Measurements from ENCODE around the gene PITX3. TPM values are rescaled to one million over a fixed set of nuclear protein-coding genes. Genes with fewer than 3 reads are reported as not detected.

The PITX3 gene
- total RNA-seq, 1 donor from 2014 or later = not detected

GRCh38 chr10:102188298-102188940 is 52.9 kb downstream of the PITX3 start:
- Mint-ChIP-seq H3K27ac (ENCODE audit: unreplicated experiment) (no peak overlapping the region), H3K9me3 (ENCODE audit: unreplicated experiment) (peaks cover 22% of the 10 kb centered on the region), H3K4me3 (ENCODE audit: unreplicated experiment) (no peak overlapping the region), H3K4me1 (ENCODE audit: unreplicated experiment) (no peaks in the 10 kb centered on the region), H3K27me3 (ENCODE audit: unreplicated experiment) (peaks cover 6% of the 10 kb centered on the region), H3K36me3 (ENCODE audit: low read depth, unreplicated experiment) (peaks cover 20% of the 10 kb centered on the region)
- no peak for DNase-seq (ENCODE audit: low spot score)
- TF ChIP-seq CTCF (IDR thresholded peaks at IDR 0.05; ENCODE audit: unreplicated experiment) = no peak

- no peak overlapping the region for H3K4me3 Mint-ChIP-seq (ENCODE audit: unreplicated experiment)
- no peaks in the 10 kb centered on the region for H3K4me1 Mint-ChIP-seq (ENCODE audit: unreplicated experiment)
- no peak for TF ChIP-seq CTCF (IDR thresholded peaks at IDR 0.05; ENCODE audit: unreplicated experiment)
- H3K27ac Mint-ChIP-seq (ENCODE audit: unreplicated experiment) = no peak overlapping the region
- H3K9me3 Mint-ChIP-seq (ENCODE audit: unreplicated experiment) = peaks cover 19% of the 10 kb centered on the region
- DNase-seq (ENCODE audit: low spot score) = no peak
- H3K27me3 Mint-ChIP-seq (ENCODE audit: unreplicated experiment) = peaks cover 2% of the 10 kb centered on the region
- H3K36me3 Mint-ChIP-seq (ENCODE audit: low read depth, unreplicated experiment) = peaks cover 20% of the 10 kb centered on the region
Observed at GRCh38 chr10:102185811-102186527, 55.3 kb downstream of the PITX3 start.

GRCh38 chr10:102185272-102185671 is 56.0 kb downstream of the PITX3 start:
- no peak overlapping the region for H3K4me3 Mint-ChIP-seq (ENCODE audit: unreplicated experiment)
- peaks cover 20% of the 10 kb centered on the region for H3K36me3 Mint-ChIP-seq (ENCODE audit: low read depth, unreplicated experiment)
- H3K27me3 Mint-ChIP-seq (ENCODE audit: unreplicated experiment) = peaks cover 2% of the 10 kb centered on the region
- no peak for TF ChIP-seq CTCF (IDR thresholded peaks at IDR 0.05; ENCODE audit: unreplicated experiment)
- no peak for DNase-seq (ENCODE audit: low spot score)
- H3K9me3 Mint-ChIP-seq (ENCODE audit: unreplicated experiment) = peaks cover 19% of the 10 kb centered on the region
- H3K4me1 Mint-ChIP-seq (ENCODE audit: unreplicated experiment) = no peaks in the 10 kb centered on the region
- no peak overlapping the region for H3K27ac Mint-ChIP-seq (ENCODE audit: unreplicated experiment)

GRCh38 chr10:102184606-102185005 is 56.7 kb downstream of the PITX3 start:
- no peak for TF ChIP-seq CTCF (IDR thresholded peaks at IDR 0.05; ENCODE audit: unreplicated experiment)
- H3K9me3 Mint-ChIP-seq (ENCODE audit: unreplicated experiment) = peaks cover 19% of the 10 kb centered on the region
- no peak for DNase-seq (ENCODE audit: low spot score)
- no peak overlapping the region for H3K27ac Mint-ChIP-seq (ENCODE audit: unreplicated experiment)
- peaks cover 20% of the 10 kb centered on the region for H3K36me3 Mint-ChIP-seq (ENCODE audit: low read depth, unreplicated experiment)
- H3K4me1 Mint-ChIP-seq (ENCODE audit: unreplicated experiment) = no peaks in the 10 kb centered on the region
- peaks cover 2% of the 10 kb centered on the region for H3K27me3 Mint-ChIP-seq (ENCODE audit: unreplicated experiment)
- peak overlapping the region; percentile 22 for H3K4me3 Mint-ChIP-seq (ENCODE audit: unreplicated experiment)

Other genes starting within 250 kb of the PITX3 start
- 20.5 TPM for gene ARMH3, start 185.3 kb downstream of the PITX3 start, total RNA-seq (ENCODE audit: unreplicated experiment)
- 25.1 TPM for gene HPS6, start 176.2 kb downstream of the PITX3 start, total RNA-seq (ENCODE audit: unreplicated experiment)
- 160 TPM for gene LDB1, start 121.1 kb downstream of the PITX3 start, total RNA-seq (ENCODE audit: unreplicated experiment)
- gene PPRC1, start 108.5 kb downstream of the PITX3 start, total RNA-seq (ENCODE audit: unreplicated experiment) = 29.9 TPM
- 43.2 TPM for gene NOLC1, start 89.1 kb downstream of the PITX3 start, total RNA-seq (ENCODE audit: unreplicated experiment)
- gene ELOVL3, start 15.2 kb downstream of the PITX3 start, total RNA-seq (ENCODE audit: unreplicated experiment) = not detected
- gene GBF1, start 4.0 kb upstream of the PITX3 start, total RNA-seq (ENCODE audit: unreplicated experiment) = 45.1 TPM
- 14.2 TPM for gene NFKB2, start 154.2 kb upstream of the PITX3 start, total RNA-seq (ENCODE audit: unreplicated experiment)
- 0.31 TPM for gene PSD, start 177.3 kb upstream of the PITX3 start, total RNA-seq (ENCODE audit: unreplicated experiment)
- gene FBXL15, start 179.3 kb upstream of the PITX3 start, total RNA-seq (ENCODE audit: unreplicated experiment) = 8.7 TPM
- 72.9 TPM for gene CUEDC2, start 191.1 kb upstream of the PITX3 start, total RNA-seq (ENCODE audit: unreplicated experiment)
- gene C10orf95, start 210.0 kb upstream of the PITX3 start, total RNA-seq (ENCODE audit: unreplicated experiment) = 0.18 TPM

All from endothelial cell (in vitro differentiated cells).